PC-3 (cell line): ENCODE measurements around the gene NUAK1. TPM values are rescaled to one million over a fixed set of nuclear protein-coding genes. Genes with fewer than 3 reads are reported as not detected.

ENCODE experiments used
- ATAC-seq: fragments of 200-7000 bp; cut with Tn5 transposase; 2 replicates; pipeline ENCODE4 v1.9.1; 2020; ENCODE audit warnings: mild to moderate bottlenecking, moderate library complexity
- BruUV-seq: library from RNA; stranded (reverse); fragments of 400-500 nt; replicated peaks from 2 replicates; lab custom pipeline; 2021; lab: Mats Ljungman, UMichigan
- CTCF ChIA-PET: fragments of 300-600 bp; sonication (Branson Sonifier 250); formaldehyde crosslinking; loops from one replicate; lab custom pipeline; 2022; ENCODE audit warnings: antibody characterized with exemption; lab: Charles Lee
- POLR2A ChIA-PET: fragments of 300-600 bp; sonication (Branson Sonifier 250); formaldehyde crosslinking; loops from one replicate; lab custom pipeline; 2022; ENCODE audit warnings: antibody characterized with exemption; ENCODE audit not compliant: unreplicated experiment; lab: Charles Lee
- DNase-seq: peaks from one replicate; pipeline ENCODE4 v3.0.0-alpha.2; 2015
- H2AFZ ChIP-seq: fragments of 300-600 bp; sonication (generic); 2 replicates; pipeline ENCODE4 v1.6.0; 2016; ENCODE audit warnings: antibody characterized with exemption, low read length
- H3F3A ChIP-seq: fragments of 300-600 bp; sonication (generic); one replicate; pipeline ENCODE4 v1.6.0; 2017; ENCODE audit warnings: antibody characterized with exemption, low read length, control low read depth, mild to moderate bottlenecking; ENCODE audit not compliant: unreplicated experiment
- H3K27ac ChIP-seq: fragments of 300-600 bp; sonication (generic); 2 replicates; pipeline ENCODE4 v1.5.1; 2016; ENCODE audit warnings: mild to moderate bottlenecking, low read length
- H3K27me3 ChIP-seq: fragments of 300-600 bp; sonication (generic); 2 replicates; pipeline ENCODE4 v1.6.1; 2016; ENCODE audit warnings: low read length, mixed read lengths
- H3K36me3 ChIP-seq: fragments of 300-600 bp; sonication (generic); 2 replicates; pipeline ENCODE4 v1.6.1; 2016; ENCODE audit warnings: low read depth, mixed run types, low read length, mixed read lengths
- H3K4me1 ChIP-seq: fragments of 300-600 bp; sonication (generic); 2 replicates; pipeline ENCODE4 v1.5.1; 2016; ENCODE audit warnings: low read length; ENCODE audit not compliant: insufficient read depth
- H3K4me2 ChIP-seq: fragments of 300-600 bp; sonication (generic); 2 replicates; pipeline ENCODE4 v1.6.0; 2016; ENCODE audit warnings: low read length
- H3K4me3 ChIP-seq: fragments of 300-600 bp; sonication (generic); 2 replicates; pipeline ENCODE4 v1.5.1; 2016; ENCODE audit warnings: mild to moderate bottlenecking, low read length, mixed read lengths
- H3K79me2 ChIP-seq: fragments of 300-600 bp; sonication (generic); 2 replicates; pipeline ENCODE4 v1.6.1; 2017; ENCODE audit warnings: low read length, mixed read lengths
- H3K9ac ChIP-seq: fragments of 300-600 bp; sonication (generic); 2 replicates; pipeline ENCODE4 v1.6.0; 2016; ENCODE audit warnings: mild to moderate bottlenecking, low read length
- H3K9me2 ChIP-seq: fragments of 300-600 bp; sonication (generic); replicated peaks from 2 replicates; pipeline ENCODE4 v1.6.1; 2016; ENCODE audit warnings: mixed run types, low read length, mixed read lengths
- H3K9me3 ChIP-seq: fragments of 300-600 bp; sonication (generic); 2 replicates; pipeline ENCODE4 v1.6.1; 2016; ENCODE audit warnings: low read length, mixed read lengths
- H4K20me1 ChIP-seq: fragments of 300-600 bp; sonication (generic); 2 replicates; pipeline ENCODE4 v1.6.1; 2016; ENCODE audit warnings: low read length, mixed read lengths
- CTCF ChIP-seq: fragments of 300-600 bp; sonication (generic); conservative IDR thresholded peaks from 2 replicates; pipeline ENCODE4 v1.5.1; 2017; ENCODE audit warnings: antibody characterized with exemption, low read depth, mild to moderate bottlenecking, low read length
- EZH2 ChIP-seq: fragments of 300-600 bp; sonication (generic); IDR thresholded peaks from one replicate; pipeline ENCODE4 v1.6.1; 2017; ENCODE audit warnings: antibody characterized with exemption, mild to moderate bottlenecking, low read length; ENCODE audit not compliant: unreplicated experiment
- EZH2phosphoT487 ChIP-seq: fragments of 300-600 bp; sonication (generic); IDR thresholded peaks from 2 replicates; pipeline ENCODE4 v1.6.1; 2018; ENCODE audit warnings: mild to moderate bottlenecking, antibody characterized with exemption, low read length, borderline replicate concordance
- intact Hi-C: fragments of 100-400 bp; cut with micrococcal nuclease; formaldehyde crosslinking; loops from 2 replicates; pipeline ENCODE4 v1.9.0; 2023
- total RNA-seq: library from RNA; depleted of rRNA; stranded (reverse); fragments of >200 nt; gene quantifications from 2 replicates; pipeline ENCODE4 v1.2.3, GENCODE V29; 2014

The NUAK1 gene
- total RNA-seq, 1 experiment from 2014 or later = 9.8 TPM

- no peaks in the 10 kb centered on the region for H3K9me3 ChIP-seq
- CTCF ChIA-PET = no interaction called here
- no TSS peak for BruUV-seq
- TF ChIP-seq EZH2phosphoT487 = no peak
- TF ChIP-seq EZH2 = no peak
- no peaks in the 10 kb centered on the region for H4K20me1 ChIP-seq
- no peaks in the 10 kb centered on the region for H3F3A ChIP-seq
- H3K4me1 ChIP-seq = peaks cover 12% of the 10 kb centered on the region
- no peak for ATAC-seq
- no peak overlapping the region for H3K27ac ChIP-seq
- H3K9ac ChIP-seq = no peak overlapping the region
- H3K27me3 ChIP-seq = no peaks in the 10 kb centered on the region
- H3K36me3 ChIP-seq = no peaks in the 10 kb centered on the region
- H3K4me3 ChIP-seq = no peak overlapping the region
- POLR2A ChIA-PET = no interaction called here
- H3K9me2 ChIP-seq = no peaks in the 10 kb centered on the region
- H2AFZ ChIP-seq = no peak overlapping the region
- peak; percentile 62 for DNase-seq
- H3K4me2 ChIP-seq = no peak overlapping the region
- no peaks in the 10 kb centered on the region for H3K79me2 ChIP-seq
- intact Hi-C loops = no loop called here
These were observed 96.7 kb downstream of the NUAK1 start for GRCh38 chr12:106042037-106042436.

- no peaks in the 10 kb centered on the region for H3K9me3 ChIP-seq
- no peak for ATAC-seq
- H3F3A ChIP-seq = no peaks in the 10 kb centered on the region
- H3K36me3 ChIP-seq = no peaks in the 10 kb centered on the region
- ChIA-PET POLR2A (no interaction called here), CTCF (no interaction called here)
- H2AFZ ChIP-seq = no peak overlapping the region
- H3K4me1 ChIP-seq = peaks cover 12% of the 10 kb centered on the region
- H3K9me2 ChIP-seq = no peaks in the 10 kb centered on the region
- H4K20me1 ChIP-seq = no peaks in the 10 kb centered on the region
- no peak for TF ChIP-seq EZH2phosphoT487
- DNase-seq = no peak
- no peaks in the 10 kb centered on the region for H3K79me2 ChIP-seq
- intact Hi-C loops = no loop called here
- H3K4me3 ChIP-seq = no peak overlapping the region
- H3K27ac ChIP-seq = no peak overlapping the region
- BruUV-seq = no TSS peak
- no peak overlapping the region for H3K9ac ChIP-seq
- no peaks in the 10 kb centered on the region for H3K27me3 ChIP-seq
- H3K4me2 ChIP-seq = no peak overlapping the region
These were observed 98.2 kb downstream of the NUAK1 start for GRCh38 chr12:106040521-106040920.

- CTCF ChIA-PET = no interaction called here
- Histone ChIP-seq H3K36me3 (no peaks in the 10 kb centered on the region), H3K4me2 (no peak overlapping the region), H3K27me3 (no peaks in the 10 kb centered on the region), H4K20me1 (no peaks in the 10 kb centered on the region), H3K79me2 (no peaks in the 10 kb centered on the region), H3K4me3 (no peak overlapping the region), H3K9me3 (no peaks in the 10 kb centered on the region), H3K27ac (no peak overlapping the region), H2AFZ (no peak overlapping the region), H3K4me1 (peaks cover 12% of the 10 kb centered on the region), H3K9ac (no peak overlapping the region), H3F3A (no peaks in the 10 kb centered on the region), H3K9me2 (no peaks in the 10 kb centered on the region)
- TF ChIP-seq EZH2phosphoT487 (no peak), EZH2 (no peak), CTCF (no peak)
- POLR2A ChIA-PET = no interaction called here
- intact Hi-C loops = no loop called here
- DNase-seq (no peak), ATAC-seq (no peak)
- BruUV-seq = no TSS peak
These were observed 98.9 kb downstream of the NUAK1 start for GRCh38 chr12:106039646-106040404.
